GM23338 (cell line): ENCODE results near the gene ATP10A. TPM values are rescaled to one million over a fixed set of nuclear protein-coding genes. Genes with fewer than 3 reads are reported as not detected.

Experiments used
- ATAC-seq: fragments of 200-7000 bp; cut with Tn5 transposase; 3 replicates; pipeline ENCODE4 v1.9.1; 2020
- DNase-seq: peaks from one replicate; pipeline ENCODE4 v3.0.0-alpha.2; 2015; ENCODE audit warnings: low spot score
- H2AFZ ChIP-seq: fragments of 200-600 bp; sonication (generic); 2 replicates; pipeline ENCODE4 v1.8.0; 2016; ENCODE audit warnings: antibody characterized with exemption, mild to moderate bottlenecking, moderate library complexity
- H3F3A ChIP-seq: fragments of 200-600 bp; sonication (generic); replicated peaks from 2 replicates; pipeline ENCODE4 v1.8.0; 2017; ENCODE audit warnings: antibody characterized with exemption, mixed run types, low read depth
- H3K27ac ChIP-seq: fragments of 200-600 bp; sonication (generic); 2 replicates; pipeline ENCODE4 v1.6.1; 2016; ENCODE audit warnings: low read depth
- H3K27me3 ChIP-seq: fragments of 200-600 bp; sonication (generic); 2 replicates; pipeline ENCODE4 v1.8.0; 2016; ENCODE audit warnings: mild to moderate bottlenecking, mixed run types, moderate library complexity; ENCODE audit not compliant: insufficient read depth
- H3K36me3 ChIP-seq: fragments of 200-600 bp; sonication (generic); 2 replicates; pipeline ENCODE4 v1.8.0; 2016; ENCODE audit warnings: mild to moderate bottlenecking; ENCODE audit not compliant: insufficient read depth
- H3K4me1 ChIP-seq: fragments of 200-600 bp; sonication (generic); 2 replicates; pipeline ENCODE4 v1.8.0; 2016; ENCODE audit warnings: mild to moderate bottlenecking, moderate library complexity; ENCODE audit not compliant: insufficient read depth
- H3K4me2 ChIP-seq: fragments of 200-600 bp; sonication (generic); 2 replicates; pipeline ENCODE4 v1.7.1; 2017; ENCODE audit warnings: mixed run types
- H3K4me3 ChIP-seq: fragments of 200-600 bp; sonication (generic); 2 replicates; pipeline ENCODE4 v1.6.1; 2016; ENCODE audit warnings: mixed run types
- H3K79me2 ChIP-seq: fragments of 200-600 bp; sonication (generic); replicated peaks from 2 replicates; pipeline ENCODE4 v1.8.0; 2017; ENCODE audit warnings: mild to moderate bottlenecking; ENCODE audit not compliant: insufficient read depth
- H3K9me2 ChIP-seq: fragments of 200-600 bp; sonication (generic); 2 replicates; pipeline ENCODE4 v1.8.0; 2017; ENCODE audit not compliant: insufficient read depth
- H4K20me1 ChIP-seq: fragments of 200-600 bp; sonication (generic); replicated peaks from 2 replicates; pipeline ENCODE4 v1.8.0; 2017; ENCODE audit warnings: mild to moderate bottlenecking; ENCODE audit not compliant: insufficient read depth
- H3K27ac Mint-ChIP-seq: 2 replicates; pipeline ENCODE4 v1.8.0; 2020; ENCODE audit warnings: inconsistent platforms, mild to moderate bottlenecking, moderate library complexity, mixed read lengths
- H3K27me3 Mint-ChIP-seq: 3 replicates; pipeline ENCODE4 v1.8.0; 2022; ENCODE audit warnings: low read depth, mild to moderate bottlenecking, moderate library complexity, mixed read lengths, inconsistent platforms; ENCODE audit not compliant: insufficient read depth, poor library complexity
- H3K36me3 Mint-ChIP-seq: 3 replicates; pipeline ENCODE4 v1.8.0; 2021; ENCODE audit warnings: low read depth, mild to moderate bottlenecking, inconsistent platforms, moderate library complexity, mixed read lengths
- H3K4me1 Mint-ChIP-seq: 3 replicates; pipeline ENCODE4 v1.8.0; 2020; ENCODE audit warnings: mild to moderate bottlenecking, inconsistent platforms, mixed read lengths
- H3K4me3 Mint-ChIP-seq: 3 replicates; pipeline ENCODE4 v1.8.0; 2021; ENCODE audit warnings: moderate library complexity, mild to moderate bottlenecking, inconsistent platforms, mixed read lengths
- H3K9me3 Mint-ChIP-seq: 3 replicates; pipeline ENCODE4 v1.8.0; 2020; ENCODE audit warnings: moderate library complexity, mild to moderate bottlenecking, inconsistent platforms, mixed read lengths
- ETS1 ChIP-seq: IDR thresholded peaks from 2 replicates; pipeline ENCODE4 v1.6.1; 2016; ENCODE audit warnings: antibody characterized with exemption
- NANOG ChIP-seq: IDR thresholded peaks from 2 replicates; pipeline ENCODE4 v1.6.1; 2016; ENCODE audit warnings: antibody characterized with exemption, borderline replicate concordance
- microRNA-seq: library from miRNA; unstranded; fragments of <30 nt; microRNA quantifications from one replicate; pipeline ENCODE4, GENCODE V29; 2017
- polyA plus RNA-seq: library from polyadenylated mRNA; unstranded; fragments of >200 nt; fragmentation: Nextera tagmentation; extraction: Ambion mirVana; gene quantifications from 2 replicates; pipeline ENCODE4 v1.2.1, GENCODE V29; 2016
- small RNA-seq: library from RNA; depleted of rRNA; stranded (forward); fragments of <200 nt; gene quantifications from one replicate; pipeline ENCODE3, GENCODE V24; 2014; ENCODE audit warnings: low replicate concordance
- total RNA-seq: library from RNA; depleted of rRNA; stranded (reverse); fragments of >200 nt; shearing (Covaris generic); gene quantifications from 2 replicates; pipeline ENCODE4 v1.2.3, GENCODE V29; 2014

The ATP10A gene
- total and polyA plus RNA-seq, 2 experiments from 2014 or later = 0.36 to 5.6 TPM

GRCh38 chr15:25631971-25632370 is 231.2 kb downstream of the ATP10A start:
- Histone ChIP-seq H3K27ac (no peak overlapping the region), H3F3A (no peaks in the 10 kb centered on the region), H4K20me1 (no peaks in the 10 kb centered on the region), H3K27me3 (peaks cover 8% of the 10 kb centered on the region), H2AFZ (no peak overlapping the region), H3K4me1 (0 out of 2 replicates have a peak, but pooled peaks cover under 1% of the 10 kb centered on the region), H3K79me2 (no peaks in the 10 kb centered on the region), H3K9me2 (no peaks in the 10 kb centered on the region; the same call in 1 of the 2 replicates), H3K36me3 (no peaks in the 10 kb centered on the region), H3K4me2 (no peak overlapping the region), H3K4me3 (no peak overlapping the region)
- TF ChIP-seq ETS1 (no peak), NANOG (no peak)
- H3K27ac Mint-ChIP-seq = no peak overlapping the region
- no peak for DNase-seq
- H3K36me3 Mint-ChIP-seq = no peaks in the 10 kb centered on the region
- ATAC-seq = no peak
- H3K27me3 Mint-ChIP-seq = peaks cover 10% of the 10 kb centered on the region
- peaks cover 8% of the 10 kb centered on the region for H3K4me1 Mint-ChIP-seq
- H3K4me3 Mint-ChIP-seq = no peak overlapping the region
- no peaks in the 10 kb centered on the region for H3K9me3 Mint-ChIP-seq

Small RNA genes lying within 50 kb of the gene (microRNA-seq; reads per million reads assigned to microRNA genes)
- not detected for gene MIR4715

Small RNA genes lying within 50 kb of the gene (small RNA-seq; reads per million reads assigned to genes)
- not detected for gene MIR4715
- gene RNA5SP390 = not detected
